OCI-LY1 (cell line): ENCODE results near the gene PARD3B.

Source experiments
- H2AFZ ChIP-seq: fragments of 200-600 bp; sonication (generic), shearing (Covaris generic); 2 replicates; pipeline ENCODE4 v1.6.0; 2014; ENCODE audit warnings: antibody characterized with exemption, mild to moderate bottlenecking, low read length
- H3F3A ChIP-seq: fragments of 200-600 bp; sonication (generic), shearing (Covaris generic); 2 replicates; pipeline ENCODE4 v1.6.0; 2014; ENCODE audit warnings: mild to moderate bottlenecking, antibody characterized with exemption, low read length, moderate library complexity; ENCODE audit not compliant: insufficient read depth
- H3K27ac ChIP-seq: fragments of 200-600 bp; sonication (generic); 2 replicates; pipeline ENCODE4 v1.5.1; 2014; ENCODE audit warnings: low read length, mixed run types, mild to moderate bottlenecking, low read depth; ENCODE audit not compliant: poor library complexity, severe bottlenecking
- H3K27me3 ChIP-seq: fragments of 200-600 bp; sonication (generic); 2 replicates; pipeline ENCODE4 v1.6.0; 2014; ENCODE audit warnings: antibody characterized with exemption, mild to moderate bottlenecking, low read length, moderate library complexity; ENCODE audit not compliant: insufficient read depth
- H3K36me3 ChIP-seq: fragments of 200-600 bp; sonication (generic); 2 replicates; pipeline ENCODE4 v1.6.1; 2014; ENCODE audit warnings: mild to moderate bottlenecking, antibody characterized with exemption, low read length, moderate library complexity, mixed read lengths; ENCODE audit not compliant: insufficient read depth
- H3K4me1 ChIP-seq: fragments of 200-600 bp; sonication (generic); 2 replicates; pipeline ENCODE4 v1.5.1; 2014; ENCODE audit warnings: mild to moderate bottlenecking, low read length, moderate library complexity; ENCODE audit not compliant: insufficient read depth, severe bottlenecking
- H3K4me2 ChIP-seq: fragments of 200-600 bp; sonication (generic), shearing (Covaris generic); 2 replicates; pipeline ENCODE4 v1.6.1; 2014; ENCODE audit warnings: low read length
- H3K4me3 ChIP-seq: fragments of 200-600 bp; sonication (generic); 2 replicates; pipeline ENCODE4 v1.5.1; 2014; ENCODE audit warnings: low read length, low read depth, mild to moderate bottlenecking, mixed read lengths; ENCODE audit not compliant: poor library complexity, severe bottlenecking
- H3K79me2 ChIP-seq: fragments of 200-600 bp; shearing (Covaris generic); 2 replicates; pipeline ENCODE4 v1.6.1; 2016; ENCODE audit warnings: mixed run types, low read length, mixed read lengths; ENCODE audit not compliant: insufficient read depth
- H3K9ac ChIP-seq: fragments of 200-600 bp; sonication (generic), shearing (Covaris generic); 2 replicates; pipeline ENCODE4 v1.6.1; 2014; ENCODE audit warnings: mild to moderate bottlenecking, low read length, mixed read lengths
- H3K9me2 ChIP-seq: fragments of 200-600 bp; sonication (generic), shearing (Covaris generic); 2 replicates; pipeline ENCODE4 v1.6.1; 2014; ENCODE audit warnings: low read depth, mild to moderate bottlenecking, low read length, mixed read lengths
- H3K9me3 ChIP-seq: fragments of 200-600 bp; shearing (Covaris generic); 2 replicates; pipeline ENCODE4 v1.6.1; 2014; ENCODE audit warnings: low read length, mixed read lengths
- H4K20me1 ChIP-seq: fragments of 200-600 bp; sonication (generic), shearing (Covaris generic); 2 replicates; pipeline ENCODE4 v1.6.0; 2016; ENCODE audit warnings: mild to moderate bottlenecking, low read length; ENCODE audit not compliant: insufficient read depth
- EZH2 ChIP-seq: fragments of 200-600 bp; sonication (generic), shearing (Covaris generic); IDR thresholded peaks from 2 replicates; pipeline ENCODE4 v1.8.0; 2017; ENCODE audit warnings: borderline replicate concordance, mixed run types, mild to moderate bottlenecking, antibody characterized with exemption, low read length, moderate library complexity, mixed read lengths
- TF ChIP-seq, protein P1 (sequence below): fragments of 200-600 bp; sonication (generic), shearing (Covaris generic); IDR thresholded peaks from 2 replicates; pipeline ENCODE4 v1.5.1; 2017; ENCODE audit warnings: mild to moderate bottlenecking, antibody characterized with exemption, low read length, moderate library complexity, mixed read lengths

The PARD3B gene

DNA sequence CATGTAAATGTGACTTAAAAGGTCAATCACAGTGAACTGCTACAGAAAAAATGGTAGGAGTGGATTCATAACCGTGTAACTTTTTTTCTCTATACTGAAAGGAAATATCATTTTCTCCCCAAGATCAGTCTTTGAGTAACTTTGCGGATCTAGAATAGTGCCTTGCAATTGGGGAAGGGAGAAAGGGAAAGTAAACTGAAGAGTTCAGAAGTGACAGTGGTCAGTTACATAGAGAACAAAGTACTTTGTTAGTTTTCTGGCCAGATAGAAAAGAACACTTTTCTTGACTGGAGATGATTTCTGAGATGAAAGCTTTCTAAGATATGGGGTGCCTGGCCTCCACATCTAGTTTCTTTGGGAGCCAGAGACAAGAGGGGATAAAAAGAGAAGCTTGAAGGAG lies 26.6 kb downstream of the PARD3B start:
- Histone ChIP-seq H3K79me2 (no peaks in the 10 kb centered on the region), H3K4me2 (no peak overlapping the region), H3K27me3 (no peaks in the 10 kb centered on the region), H2AFZ (no peak overlapping the region), H3K4me3 (no peak overlapping the region), H4K20me1 (no peaks in the 10 kb centered on the region), H3K36me3 (no peaks in the 10 kb centered on the region), H3F3A (no peaks in the 10 kb centered on the region), H3K9ac (no peak overlapping the region), H3K27ac (no peak overlapping the region), H3K9me3 (no peaks in the 10 kb centered on the region), H3K4me1 (no peaks in the 10 kb centered on the region), H3K9me2 (no peaks in the 10 kb centered on the region)
- no peak for TF ChIP-seq EZH2
- TF ChIP-seq, protein P1, sequence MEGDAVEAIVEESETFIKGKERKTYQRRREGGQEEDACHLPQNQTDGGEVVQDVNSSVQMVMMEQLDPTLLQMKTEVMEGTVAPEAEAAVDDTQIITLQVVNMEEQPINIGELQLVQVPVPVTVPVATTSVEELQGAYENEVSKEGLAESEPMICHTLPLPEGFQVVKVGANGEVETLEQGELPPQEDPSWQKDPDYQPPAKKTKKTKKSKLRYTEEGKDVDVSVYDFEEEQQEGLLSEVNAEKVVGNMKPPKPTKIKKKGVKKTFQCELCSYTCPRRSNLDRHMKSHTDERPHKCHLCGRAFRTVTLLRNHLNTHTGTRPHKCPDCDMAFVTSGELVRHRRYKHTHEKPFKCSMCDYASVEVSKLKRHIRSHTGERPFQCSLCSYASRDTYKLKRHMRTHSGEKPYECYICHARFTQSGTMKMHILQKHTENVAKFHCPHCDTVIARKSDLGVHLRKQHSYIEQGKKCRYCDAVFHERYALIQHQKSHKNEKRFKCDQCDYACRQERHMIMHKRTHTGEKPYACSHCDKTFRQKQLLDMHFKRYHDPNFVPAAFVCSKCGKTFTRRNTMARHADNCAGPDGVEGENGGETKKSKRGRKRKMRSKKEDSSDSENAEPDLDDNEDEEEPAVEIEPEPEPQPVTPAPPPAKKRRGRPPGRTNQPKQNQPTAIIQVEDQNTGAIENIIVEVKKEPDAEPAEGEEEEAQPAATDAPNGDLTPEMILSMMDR: no peak

DNA sequence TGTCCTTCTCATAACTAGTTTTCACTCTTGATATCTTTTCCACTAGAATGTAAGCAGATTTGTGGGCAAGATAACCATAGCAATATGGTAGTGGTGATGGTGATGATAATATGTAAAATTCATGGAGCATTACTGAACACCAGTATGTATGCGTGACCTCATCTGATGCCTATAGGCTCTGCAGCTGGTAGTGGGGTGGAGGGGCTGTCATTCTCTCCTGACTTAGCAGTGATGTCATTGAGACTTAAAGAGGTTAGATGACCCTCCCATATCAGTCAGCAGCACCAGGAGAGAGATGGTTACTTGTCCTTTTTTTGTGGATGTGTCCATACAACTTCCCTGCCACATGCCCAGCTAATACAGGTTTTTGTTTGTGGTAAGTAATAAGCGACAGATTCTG lies 27.9 kb downstream of the PARD3B start:
- TF ChIP-seq EZH2: no peak
- TF ChIP-seq, protein P1: no peak
- no peaks in the 10 kb centered on the region for H3K79me2 ChIP-seq
- H3K4me3 ChIP-seq: no peak overlapping the region
- H3K27ac ChIP-seq: no peak overlapping the region
- no peak overlapping the region for H3K9ac ChIP-seq
- H2AFZ ChIP-seq: no peak overlapping the region
- no peaks in the 10 kb centered on the region for H3K9me3 ChIP-seq
- no peaks in the 10 kb centered on the region for H3K4me1 ChIP-seq
- H4K20me1 ChIP-seq: no peaks in the 10 kb centered on the region
- H3K36me3 ChIP-seq: no peaks in the 10 kb centered on the region
- no peak overlapping the region for H3K4me2 ChIP-seq
- no peaks in the 10 kb centered on the region for H3F3A ChIP-seq
- H3K9me2 ChIP-seq: no peaks in the 10 kb centered on the region
- no peaks in the 10 kb centered on the region for H3K27me3 ChIP-seq

DNA sequence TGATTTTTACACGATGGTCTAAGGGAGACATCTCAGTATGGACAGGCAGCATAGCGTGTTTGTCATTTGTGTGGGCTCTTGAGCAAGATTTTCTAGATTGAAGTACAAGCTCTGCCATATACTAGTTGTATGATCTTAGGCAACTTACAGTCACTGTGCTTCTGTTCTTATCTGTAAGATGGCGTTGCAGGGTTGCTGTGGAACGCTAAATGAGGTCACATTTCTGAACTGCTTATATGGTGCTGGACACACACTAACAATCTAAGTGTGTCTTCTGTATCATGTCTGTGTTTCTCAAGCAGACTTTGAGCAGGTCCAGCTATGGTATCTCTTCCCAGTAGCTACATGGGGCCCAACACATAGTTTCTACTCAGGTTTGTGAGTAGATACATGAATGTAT lies 29.2 kb downstream of the PARD3B start:
- Histone ChIP-seq H3K4me1 (no peaks in the 10 kb centered on the region), H4K20me1 (no peaks in the 10 kb centered on the region), H3K4me3 (no peak overlapping the region), H3K9ac (no peak overlapping the region), H3K36me3 (no peaks in the 10 kb centered on the region), H3K9me3 (no peaks in the 10 kb centered on the region), H2AFZ (no peak overlapping the region), H3K4me2 (no peak overlapping the region), H3F3A (no peaks in the 10 kb centered on the region), H3K27me3 (no peaks in the 10 kb centered on the region), H3K27ac (no peak overlapping the region), H3K79me2 (no peaks in the 10 kb centered on the region), H3K9me2 (no peaks in the 10 kb centered on the region)
- TF ChIP-seq, protein P1: no peak
- TF ChIP-seq EZH2: no peak
